ENCODE data around the gene GHR.

DNA sequence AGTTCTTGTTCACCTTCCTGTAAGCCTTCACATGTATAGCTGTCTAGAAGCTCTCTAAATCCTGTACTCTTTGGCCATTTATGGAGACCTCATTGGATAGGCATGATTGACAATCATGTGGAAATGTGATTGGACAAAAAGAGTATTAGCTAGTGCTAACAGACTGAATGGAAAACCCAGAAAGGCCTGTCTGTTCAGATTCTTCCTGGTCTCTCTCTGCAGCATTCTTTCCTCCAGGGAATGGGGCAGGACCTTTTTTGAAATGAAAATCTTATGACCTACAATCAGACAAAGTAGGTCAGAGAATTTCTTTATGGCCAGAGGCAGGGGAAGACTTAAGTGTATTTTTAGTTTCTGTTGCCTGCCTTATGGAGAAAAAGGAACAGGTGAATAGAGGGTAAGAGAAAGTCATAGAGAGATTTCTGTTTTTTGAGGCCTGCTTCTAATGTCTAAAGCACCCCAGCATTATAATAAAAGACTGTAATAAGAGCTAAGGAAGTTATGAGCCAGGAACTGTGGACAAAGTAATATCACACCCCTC, 181.0 kb downstream of the GHR start:
- no peak for TF ChIP-seq ZNF274 (IDR thresholded peaks at IDR 0.05; ENCODE audit: insufficient read depth, insufficient read length)
- TF ChIP-seq, protein P1, sequence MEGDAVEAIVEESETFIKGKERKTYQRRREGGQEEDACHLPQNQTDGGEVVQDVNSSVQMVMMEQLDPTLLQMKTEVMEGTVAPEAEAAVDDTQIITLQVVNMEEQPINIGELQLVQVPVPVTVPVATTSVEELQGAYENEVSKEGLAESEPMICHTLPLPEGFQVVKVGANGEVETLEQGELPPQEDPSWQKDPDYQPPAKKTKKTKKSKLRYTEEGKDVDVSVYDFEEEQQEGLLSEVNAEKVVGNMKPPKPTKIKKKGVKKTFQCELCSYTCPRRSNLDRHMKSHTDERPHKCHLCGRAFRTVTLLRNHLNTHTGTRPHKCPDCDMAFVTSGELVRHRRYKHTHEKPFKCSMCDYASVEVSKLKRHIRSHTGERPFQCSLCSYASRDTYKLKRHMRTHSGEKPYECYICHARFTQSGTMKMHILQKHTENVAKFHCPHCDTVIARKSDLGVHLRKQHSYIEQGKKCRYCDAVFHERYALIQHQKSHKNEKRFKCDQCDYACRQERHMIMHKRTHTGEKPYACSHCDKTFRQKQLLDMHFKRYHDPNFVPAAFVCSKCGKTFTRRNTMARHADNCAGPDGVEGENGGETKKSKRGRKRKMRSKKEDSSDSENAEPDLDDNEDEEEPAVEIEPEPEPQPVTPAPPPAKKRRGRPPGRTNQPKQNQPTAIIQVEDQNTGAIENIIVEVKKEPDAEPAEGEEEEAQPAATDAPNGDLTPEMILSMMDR (IDR thresholded peaks at IDR 0.05 in 2 of 3, conservative IDR thresholded peaks at IDR 0.05 in 1 of 3; ENCODE audit: control insufficient read depth in 2 of 3, extremely low read depth in 1 of 3, insufficient read depth in 1 of 3, low read depth in 3 of 3, low read length in 3 of 3): no peak
- no peak for TF ChIP-seq POLR2AphosphoS2 (IDR thresholded peaks at IDR 0.05; ENCODE audit: low read depth, low read length)
- TF ChIP-seq POLR2A (IDR thresholded peaks at IDR 0.05; ENCODE audit: low read depth, low read length): no peak
- no peak for TF ChIP-seq SREBF2 (IDR thresholded peaks at IDR 0.05; ENCODE audit: low read length)
- TF ChIP-seq, protein P2, sequence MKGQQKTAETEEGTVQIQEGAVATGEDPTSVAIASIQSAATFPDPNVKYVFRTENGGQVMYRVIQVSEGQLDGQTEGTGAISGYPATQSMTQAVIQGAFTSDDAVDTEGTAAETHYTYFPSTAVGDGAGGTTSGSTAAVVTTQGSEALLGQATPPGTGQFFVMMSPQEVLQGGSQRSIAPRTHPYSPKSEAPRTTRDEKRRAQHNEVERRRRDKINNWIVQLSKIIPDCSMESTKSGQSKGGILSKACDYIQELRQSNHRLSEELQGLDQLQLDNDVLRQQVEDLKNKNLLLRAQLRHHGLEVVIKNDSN (IDR thresholded peaks at IDR 0.05; ENCODE audit: borderline replicate concordance, extremely low read length, insufficient read depth, low read depth, low read length): no peak
- TF ChIP-seq TCF12 (IDR thresholded peaks at IDR 0.05; ENCODE audit: low read depth, low read length): no peak
- TF ChIP-seq BCL11A (IDR thresholded peaks at IDR 0.05; ENCODE audit: low read depth, low read length): no peak
- TF ChIP-seq HCFC1 (IDR thresholded peaks at IDR 0.05; ENCODE audit: low read length): no peak
- no peak for TF ChIP-seq HDAC6 (IDR thresholded peaks at IDR 0.05; ENCODE audit: unreplicated experiment)
- no peak for TF ChIP-seq YBX1 (IDR thresholded peaks at IDR 0.05)

Measured in GM12878 (cell line).